Transverse colon (tissue), 3 donors: Measurements from ENCODE around the gene DDI1.

Experiments used
- EP300 ChIP-seq: sonication (generic); formaldehyde crosslinking; IDR thresholded peaks from one replicate; pipeline ENCODE4 v1.6.1; 2017; ENCODE audit warnings: antibody characterized with exemption, low read depth
- POLR2AphosphoS5 ChIP-seq, 3 donors: sonication (generic); formaldehyde crosslinking; IDR thresholded peaks; one replicate each; pipeline ENCODE4 v1.6.1; 2016; ENCODE audit warnings: antibody characterized with exemption in 3 of 3

- TF ChIP-seq EP300 (no peak), POLR2AphosphoS5 (IDR thresholded peaks at IDR 0.05) (no peak)
These were observed 2.9 kb upstream of the DDI1 start for GRCh38 chr11:104033561-104033960.
